Hepatocyte (in vitro differentiated cells): ENCODE data around the gene HIBADH.

Source experiments
- CTCF ChIP-seq: fragments of 200-600 bp; sonication (generic); IDR thresholded peaks from 2 replicates; pipeline ENCODE4 v1.5.1; 2016; ENCODE audit warnings: antibody characterized with exemption, mild to moderate bottlenecking; ENCODE audit not compliant: poor library complexity
- EZH2 ChIP-seq: fragments of 200-600 bp; sonication (generic); IDR thresholded peaks from 2 replicates; pipeline ENCODE4 v1.6.1; 2016; ENCODE audit warnings: antibody characterized with exemption, mild to moderate bottlenecking, borderline replicate concordance
- EZH2phosphoT487 ChIP-seq: fragments of 200-600 bp; sonication (generic); IDR thresholded peaks from one replicate; pipeline ENCODE4 v1.6.1; 2018; ENCODE audit warnings: antibody characterized with exemption, mild to moderate bottlenecking, low read depth, moderate library complexity; ENCODE audit not compliant: unreplicated experiment, severe bottlenecking

- TF ChIP-seq CTCF: peak; percentile 52
- no peak for TF ChIP-seq EZH2
- TF ChIP-seq EZH2phosphoT487: no peak
Measured at GRCh38 chr7:27689591-27690164, 27.0 kb upstream of the HIBADH start.
